ENCODE measurements around the gene BEST1.
A peak's percentile ranks its signal among the peaks of the same experiment; 100 is the strongest.
"Not testable (repeated sequence)": the region's sequence is repeated elsewhere in the genome, so short reads cannot be mapped to it uniquely, and the experiment has no call there.

Gene BEST1

GRCh38 chr11:61940466-61940865 is 9.7 kb upstream of the BEST1 start:
- ATAC-seq (replicated peaks; ENCODE audit: extremely low read depth, poor library complexity, severe bottlenecking) = no peak
- Mint-ChIP-seq H3K36me3 (ENCODE audit: insufficient read depth) (no peaks in the 10 kb centered on the region), H3K27ac (ENCODE audit: low read depth) (no peak overlapping the region), H3K27me3 (peaks cover 40% of the 10 kb centered on the region), H3K9me3 (peaks cover 6% of the 10 kb centered on the region), H3K4me3 (no peak overlapping the region), H3K4me1 (no peaks in the 10 kb centered on the region)
- no peak for DNase-seq (ENCODE audit: low spot score in 2 of 2)

GRCh38 chr11:61945191-61945590 is 5.0 kb upstream of the BEST1 start:
- ATAC-seq (replicated peaks; ENCODE audit: extremely low read depth, poor library complexity, severe bottlenecking) (no peak), DNase-seq (ENCODE audit: low spot score in 2 of 2) (no peak)
- Mint-ChIP-seq H3K9me3 (no peaks in the 10 kb centered on the region), H3K27me3 (no peaks in the 10 kb centered on the region), H3K4me1 (peaks cover 5% of the 10 kb centered on the region), H3K36me3 (ENCODE audit: insufficient read depth) (no peaks in the 10 kb centered on the region), H3K4me3 (no peak overlapping the region), H3K27ac (ENCODE audit: low read depth) (no peak overlapping the region)

- DNase-seq (ENCODE audit: low spot score in 2 of 2) (no peak), ATAC-seq (replicated peaks; ENCODE audit: extremely low read depth, poor library complexity, severe bottlenecking) (no peak)
- no peaks in the 10 kb centered on the region for H3K27me3 Mint-ChIP-seq
- no peaks in the 10 kb centered on the region for H3K36me3 Mint-ChIP-seq (ENCODE audit: insufficient read depth)
- H3K4me3 Mint-ChIP-seq = no peak overlapping the region
- peaks cover 5% of the 10 kb centered on the region for H3K4me1 Mint-ChIP-seq
- no peaks in the 10 kb centered on the region for H3K9me3 Mint-ChIP-seq
- no peak overlapping the region for H3K27ac Mint-ChIP-seq (ENCODE audit: low read depth)
Observed at GRCh38 chr11:61946894-61947293, 3.3 kb upstream of the BEST1 start.

- DNase-seq (ENCODE audit: low spot score in 2 of 2) (no peak), ATAC-seq (replicated peaks; ENCODE audit: extremely low read depth, poor library complexity, severe bottlenecking) (peak; percentile 65)
- Mint-ChIP-seq H3K27me3 (no peaks in the 10 kb centered on the region), H3K36me3 (ENCODE audit: insufficient read depth) (no peaks in the 10 kb centered on the region), H3K4me1 (peaks cover 5% of the 10 kb centered on the region), H3K9me3 (no peaks in the 10 kb centered on the region), H3K4me3 (no peak overlapping the region), H3K27ac (ENCODE audit: low read depth) (no peak overlapping the region)
Observed at GRCh38 chr11:61947486-61948210, 2.5 kb upstream of the BEST1 start.

- no peaks in the 10 kb centered on the region for H3K36me3 Mint-ChIP-seq (ENCODE audit: insufficient read depth)
- no peak overlapping the region for H3K4me3 Mint-ChIP-seq
- no peak for DNase-seq (ENCODE audit: low spot score in 2 of 2)
- H3K4me1 Mint-ChIP-seq = peaks cover 5% of the 10 kb centered on the region
- H3K27me3 Mint-ChIP-seq = no peaks in the 10 kb centered on the region
- no peak for ATAC-seq (replicated peaks; ENCODE audit: extremely low read depth, poor library complexity, severe bottlenecking)
- no peak overlapping the region for H3K27ac Mint-ChIP-seq (ENCODE audit: low read depth)
- H3K9me3 Mint-ChIP-seq = no peaks in the 10 kb centered on the region
Observed at GRCh38 chr11:61948505-61948904, 1.6 kb upstream of the BEST1 start.

GRCh38 chr11:61949169-61950034 is 749 bp upstream of the BEST1 start:
- ATAC-seq (replicated peaks; ENCODE audit: extremely low read depth, poor library complexity, severe bottlenecking) (no peak), DNase-seq (ENCODE audit: low spot score in 2 of 2) (no peak)
- peaks cover 5% of the 10 kb centered on the region for H3K4me1 Mint-ChIP-seq
- no peak overlapping the region for H3K27ac Mint-ChIP-seq (ENCODE audit: low read depth)
- no peak overlapping the region for H3K4me3 Mint-ChIP-seq
- H3K9me3 Mint-ChIP-seq = no peaks in the 10 kb centered on the region
- H3K36me3 Mint-ChIP-seq (ENCODE audit: insufficient read depth) = no peaks in the 10 kb centered on the region
- peaks cover 6% of the 10 kb centered on the region for H3K27me3 Mint-ChIP-seq

GRCh38 chr11:61951484-61952135 is 1.5 kb downstream of the BEST1 start:
- H3K27me3 Mint-ChIP-seq = peaks cover 16% of the 10 kb centered on the region
- no peaks in the 10 kb centered on the region for H3K36me3 Mint-ChIP-seq (ENCODE audit: insufficient read depth)
- no peak overlapping the region for H3K27ac Mint-ChIP-seq (ENCODE audit: low read depth)
- no peaks in the 10 kb centered on the region for H3K9me3 Mint-ChIP-seq
- H3K4me3 Mint-ChIP-seq = no peak overlapping the region
- peaks cover 5% of the 10 kb centered on the region for H3K4me1 Mint-ChIP-seq
- no peak for ATAC-seq (replicated peaks; ENCODE audit: extremely low read depth, poor library complexity, severe bottlenecking)
- DNase-seq (ENCODE audit: low spot score in 2 of 2) = no peak

GRCh38 chr11:61952882-61953281 is 2.7 kb downstream of the BEST1 start:
- H3K36me3 Mint-ChIP-seq (ENCODE audit: insufficient read depth) = no peaks in the 10 kb centered on the region
- no peaks in the 10 kb centered on the region for H3K4me1 Mint-ChIP-seq
- DNase-seq (ENCODE audit: low spot score in 2 of 2) (no peak), ATAC-seq (replicated peaks; ENCODE audit: extremely low read depth, poor library complexity, severe bottlenecking) (no peak)
- no peaks in the 10 kb centered on the region for H3K9me3 Mint-ChIP-seq
- H3K4me3 Mint-ChIP-seq = no peak overlapping the region
- peaks cover 16% of the 10 kb centered on the region for H3K27me3 Mint-ChIP-seq
- H3K27ac Mint-ChIP-seq (ENCODE audit: low read depth) = no peak overlapping the region

- H3K4me1 Mint-ChIP-seq; ATAC-seq (replicated peaks; ENCODE audit: extremely low read depth, poor library complexity, severe bottlenecking); H3K27ac Mint-ChIP-seq (ENCODE audit: low read depth); H3K4me3 Mint-ChIP-seq; H3K9me3 Mint-ChIP-seq; H3K36me3 Mint-ChIP-seq (ENCODE audit: insufficient read depth); DNase-seq (ENCODE audit: low spot score in 2 of 2): not testable (repeated sequence)
- H3K27me3 Mint-ChIP-seq = peaks cover 16% of the 10 kb centered on the region
Observed at GRCh38 chr11:61953632-61954031, 3.5 kb downstream of the BEST1 start.

- H3K4me3 Mint-ChIP-seq = no peak overlapping the region
- DNase-seq (ENCODE audit: low spot score in 2 of 2) (no peak), ATAC-seq (replicated peaks; ENCODE audit: extremely low read depth, poor library complexity, severe bottlenecking) (no peak)
- peaks cover 16% of the 10 kb centered on the region for H3K27me3 Mint-ChIP-seq
- no peaks in the 10 kb centered on the region for H3K4me1 Mint-ChIP-seq
- H3K27ac Mint-ChIP-seq (ENCODE audit: low read depth) = no peak overlapping the region
- no peaks in the 10 kb centered on the region for H3K36me3 Mint-ChIP-seq (ENCODE audit: insufficient read depth)
- no peaks in the 10 kb centered on the region for H3K9me3 Mint-ChIP-seq
Observed at GRCh38 chr11:61954106-61954850, 4.1 kb downstream of the BEST1 start.

GRCh38 chr11:61954851-61955421 is 4.8 kb downstream of the BEST1 start:
- H3K4me3 Mint-ChIP-seq = peak overlapping the region; percentile 13
- peak; percentile 22 for ATAC-seq (replicated peaks; ENCODE audit: extremely low read depth, poor library complexity, severe bottlenecking)

More at GRCh38 chr11:61954851-61955421, 4.8 kb downstream of the BEST1 start:
- DNase-seq (ENCODE audit: low spot score in 2 of 2) = no peak
- H3K4me1 Mint-ChIP-seq = no peaks in the 10 kb centered on the region
- H3K9me3 Mint-ChIP-seq = no peaks in the 10 kb centered on the region
- no peaks in the 10 kb centered on the region for H3K36me3 Mint-ChIP-seq (ENCODE audit: insufficient read depth)
- H3K27me3 Mint-ChIP-seq = peaks cover 16% of the 10 kb centered on the region
- H3K27ac Mint-ChIP-seq (ENCODE audit: low read depth) = no peak overlapping the region

Measured in central memory CD8-positive, alpha-beta T cell (primary cell).